GM23338 (cell line): ENCODE measurements around the gene GTF3C1. TPM values are rescaled to one million over a fixed set of nuclear protein-coding genes. Genes with fewer than 3 reads are reported as not detected.

Experiments
- ATAC-seq: fragments of 200-7000 bp; cut with Tn5 transposase; 3 replicates; pipeline ENCODE4 v1.9.1; 2020
- DNase-seq: peaks from one replicate; pipeline ENCODE4 v3.0.0-alpha.2; 2015; ENCODE audit warnings: low spot score
- H2AFZ ChIP-seq: fragments of 200-600 bp; sonication (generic); 2 replicates; pipeline ENCODE4 v1.8.0; 2016; ENCODE audit warnings: antibody characterized with exemption, mild to moderate bottlenecking, moderate library complexity
- H3F3A ChIP-seq: fragments of 200-600 bp; sonication (generic); replicated peaks from 2 replicates; pipeline ENCODE4 v1.8.0; 2017; ENCODE audit warnings: antibody characterized with exemption, mixed run types, low read depth
- H3K27ac ChIP-seq: fragments of 200-600 bp; sonication (generic); 2 replicates; pipeline ENCODE4 v1.6.1; 2016; ENCODE audit warnings: low read depth
- H3K27me3 ChIP-seq: fragments of 200-600 bp; sonication (generic); 2 replicates; pipeline ENCODE4 v1.8.0; 2016; ENCODE audit warnings: mild to moderate bottlenecking, mixed run types, moderate library complexity; ENCODE audit not compliant: insufficient read depth
- H3K36me3 ChIP-seq: fragments of 200-600 bp; sonication (generic); 2 replicates; pipeline ENCODE4 v1.8.0; 2016; ENCODE audit warnings: mild to moderate bottlenecking; ENCODE audit not compliant: insufficient read depth
- H3K4me1 ChIP-seq: fragments of 200-600 bp; sonication (generic); 2 replicates; pipeline ENCODE4 v1.8.0; 2016; ENCODE audit warnings: mild to moderate bottlenecking, moderate library complexity; ENCODE audit not compliant: insufficient read depth
- H3K4me2 ChIP-seq: fragments of 200-600 bp; sonication (generic); 2 replicates; pipeline ENCODE4 v1.7.1; 2017; ENCODE audit warnings: mixed run types
- H3K4me3 ChIP-seq: fragments of 200-600 bp; sonication (generic); 2 replicates; pipeline ENCODE4 v1.6.1; 2016; ENCODE audit warnings: mixed run types
- H3K79me2 ChIP-seq: fragments of 200-600 bp; sonication (generic); replicated peaks from 2 replicates; pipeline ENCODE4 v1.8.0; 2017; ENCODE audit warnings: mild to moderate bottlenecking; ENCODE audit not compliant: insufficient read depth
- H3K9me2 ChIP-seq: fragments of 200-600 bp; sonication (generic); 2 replicates; pipeline ENCODE4 v1.8.0; 2017; ENCODE audit not compliant: insufficient read depth
- H4K20me1 ChIP-seq: fragments of 200-600 bp; sonication (generic); replicated peaks from 2 replicates; pipeline ENCODE4 v1.8.0; 2017; ENCODE audit warnings: mild to moderate bottlenecking; ENCODE audit not compliant: insufficient read depth
- H3K27ac Mint-ChIP-seq: 2 replicates; pipeline ENCODE4 v1.8.0; 2020; ENCODE audit warnings: inconsistent platforms, mild to moderate bottlenecking, moderate library complexity, mixed read lengths
- H3K27me3 Mint-ChIP-seq: 3 replicates; pipeline ENCODE4 v1.8.0; 2022; ENCODE audit warnings: low read depth, mild to moderate bottlenecking, moderate library complexity, mixed read lengths, inconsistent platforms; ENCODE audit not compliant: insufficient read depth, poor library complexity
- H3K36me3 Mint-ChIP-seq: 3 replicates; pipeline ENCODE4 v1.8.0; 2021; ENCODE audit warnings: low read depth, mild to moderate bottlenecking, inconsistent platforms, moderate library complexity, mixed read lengths
- H3K4me1 Mint-ChIP-seq: 3 replicates; pipeline ENCODE4 v1.8.0; 2020; ENCODE audit warnings: mild to moderate bottlenecking, inconsistent platforms, mixed read lengths
- H3K4me3 Mint-ChIP-seq: 3 replicates; pipeline ENCODE4 v1.8.0; 2021; ENCODE audit warnings: moderate library complexity, mild to moderate bottlenecking, inconsistent platforms, mixed read lengths
- H3K9me3 Mint-ChIP-seq: 3 replicates; pipeline ENCODE4 v1.8.0; 2020; ENCODE audit warnings: moderate library complexity, mild to moderate bottlenecking, inconsistent platforms, mixed read lengths
- ETS1 ChIP-seq: IDR thresholded peaks from 2 replicates; pipeline ENCODE4 v1.6.1; 2016; ENCODE audit warnings: antibody characterized with exemption
- EZH2phosphoT487 ChIP-seq: fragments of 200-600 bp; sonication (generic); IDR thresholded peaks from one replicate; pipeline ENCODE4 v1.8.1; 2018; ENCODE audit warnings: antibody characterized with exemption; ENCODE audit not compliant: unreplicated experiment
- NANOG ChIP-seq: IDR thresholded peaks from 2 replicates; pipeline ENCODE4 v1.6.1; 2016; ENCODE audit warnings: antibody characterized with exemption, borderline replicate concordance
- POLR2AphosphoS5 ChIP-seq: IDR thresholded peaks from 2 replicates; pipeline ENCODE4 v1.6.1; 2016; ENCODE audit warnings: antibody characterized with exemption, low read depth
- REST ChIP-seq: IDR thresholded peaks from one replicate; pipeline ENCODE4 v1.6.1; 2018; ENCODE audit warnings: antibody characterized with exemption; ENCODE audit not compliant: unreplicated experiment
- ZNF114 ChIP-seq: fragments of 250-450 bp; sonication (Bioruptor Pico); IDR thresholded peaks from 2 replicates; pipeline ENCODE4 v1.5.0; 2020; ENCODE audit warnings: mild to moderate bottlenecking, moderate library complexity
- ZNF462 ChIP-seq: fragments of 250-450 bp; sonication (Bioruptor Pico); IDR thresholded peaks from 2 replicates; pipeline ENCODE4 v1.5.0; 2020; ENCODE audit warnings: mild to moderate bottlenecking, moderate library complexity
- polyA plus RNA-seq: library from polyadenylated mRNA; unstranded; fragments of >200 nt; fragmentation: Nextera tagmentation; extraction: Ambion mirVana; gene quantifications from 2 replicates; pipeline ENCODE4 v1.2.1, GENCODE V29; 2016
- total RNA-seq: library from RNA; depleted of rRNA; stranded (reverse); fragments of >200 nt; shearing (Covaris generic); gene quantifications from 2 replicates; pipeline ENCODE4 v1.2.3, GENCODE V29; 2014
- TF ChIP-seq, protein P1 (sequence below), 2 experiments: fragments of 200-600 bp in 1 of 2; sonication (generic) in 1 of 2; conservative IDR thresholded peaks; 2 replicates each; pipeline versions ENCODE4 v1.5.1 to v1.6.1; 2016 to 2017; ENCODE audit warnings: antibody characterized with exemption in 2 of 2, low read depth in 2 of 2, mild to moderate bottlenecking in 2 of 2, moderate library complexity in 1 of 2

The GTF3C1 gene
- total and polyA plus RNA-seq, 2 experiments from 2014 or later, result 78.5 to 138 TPM

DNA sequence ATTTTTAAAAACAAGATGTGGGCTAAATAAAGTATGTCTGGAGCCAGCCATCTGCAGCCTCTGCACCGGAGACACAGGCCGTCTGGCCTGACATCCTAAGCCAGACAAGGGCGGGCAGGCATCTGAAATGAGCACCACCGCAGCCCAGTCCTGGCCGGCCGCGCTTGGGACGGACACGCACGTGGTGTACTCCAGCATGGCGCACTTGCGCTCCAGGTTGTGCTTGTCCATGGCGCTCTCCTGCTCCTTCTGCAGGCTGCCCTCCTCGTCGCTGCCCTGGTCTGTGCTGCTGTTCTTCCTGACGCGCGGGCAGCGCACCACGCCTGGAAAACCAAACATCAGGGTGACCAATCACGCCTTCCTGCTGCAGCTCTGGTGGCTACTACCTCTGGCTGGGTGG lies 60.3 kb downstream of the GTF3C1 start:
- TF ChIP-seq EZH2phosphoT487 (no peak), REST (no peak), ETS1 (no peak), NANOG (no peak)
- Mint-ChIP-seq H3K27me3 (peaks cover 6% of the 10 kb centered on the region), H3K36me3 (peaks cover 84% of the 10 kb centered on the region), H3K9me3 (no peaks in the 10 kb centered on the region), H3K4me3 (no peak overlapping the region), H3K4me1 (no peaks in the 10 kb centered on the region), H3K27ac (no peak overlapping the region)
- Histone ChIP-seq H3K79me2 (no peaks in the 10 kb centered on the region), H3K4me1 (no peaks in the 10 kb centered on the region), H4K20me1 (no peaks in the 10 kb centered on the region; the same call in 1 of the 2 replicates), H3K27ac (no peak overlapping the region), H3K4me2 (no peak overlapping the region), H3K27me3 (no peaks in the 10 kb centered on the region), H3K9me2 (no peaks in the 10 kb centered on the region), H3F3A (no peaks in the 10 kb centered on the region), H3K4me3 (no peak overlapping the region), H2AFZ (no peak overlapping the region), H3K36me3 (peaks cover 30% of the 10 kb centered on the region; the same call in 1 of the 2 replicates)
- ATAC-seq, result no peak
- no peak for DNase-seq

- H3F3A ChIP-seq, result no peaks in the 10 kb centered on the region
- H3K9me3 Mint-ChIP-seq, result no peaks in the 10 kb centered on the region
- DNase-seq (no peak), ATAC-seq (no peak)
- no peaks in the 10 kb centered on the region for H3K79me2 ChIP-seq
- no peak overlapping the region for H3K27ac ChIP-seq
- no peak overlapping the region for H2AFZ ChIP-seq
- H3K27me3 Mint-ChIP-seq, result peaks cover 10% of the 10 kb centered on the region
- no peaks in the 10 kb centered on the region for H3K4me1 Mint-ChIP-seq
- 0 out of 2 replicates have a peak, but pooled peaks cover 3% of the 10 kb centered on the region for H4K20me1 ChIP-seq
- H3K4me1 ChIP-seq, result no peaks in the 10 kb centered on the region
- no peak overlapping the region for H3K4me3 ChIP-seq
- peaks cover 30% of the 10 kb centered on the region for H3K36me3 ChIP-seq
- H3K4me3 Mint-ChIP-seq, result no peak overlapping the region
- no peak overlapping the region for H3K27ac Mint-ChIP-seq
- H3K36me3 Mint-ChIP-seq, result peaks cover 88% of the 10 kb centered on the region
- no peaks in the 10 kb centered on the region for H3K9me2 ChIP-seq
- no peaks in the 10 kb centered on the region for H3K27me3 ChIP-seq
- H3K4me2 ChIP-seq, result no peak overlapping the region
- TF ChIP-seq ZNF462 (CRISPR knock-in tag) (no peak), POLR2AphosphoS5 (no peak), ETS1 (no peak), ZNF114 (CRISPR knock-in tag) (no peak), EZH2phosphoT487 (no peak)
- TF ChIP-seq, protein P1, sequence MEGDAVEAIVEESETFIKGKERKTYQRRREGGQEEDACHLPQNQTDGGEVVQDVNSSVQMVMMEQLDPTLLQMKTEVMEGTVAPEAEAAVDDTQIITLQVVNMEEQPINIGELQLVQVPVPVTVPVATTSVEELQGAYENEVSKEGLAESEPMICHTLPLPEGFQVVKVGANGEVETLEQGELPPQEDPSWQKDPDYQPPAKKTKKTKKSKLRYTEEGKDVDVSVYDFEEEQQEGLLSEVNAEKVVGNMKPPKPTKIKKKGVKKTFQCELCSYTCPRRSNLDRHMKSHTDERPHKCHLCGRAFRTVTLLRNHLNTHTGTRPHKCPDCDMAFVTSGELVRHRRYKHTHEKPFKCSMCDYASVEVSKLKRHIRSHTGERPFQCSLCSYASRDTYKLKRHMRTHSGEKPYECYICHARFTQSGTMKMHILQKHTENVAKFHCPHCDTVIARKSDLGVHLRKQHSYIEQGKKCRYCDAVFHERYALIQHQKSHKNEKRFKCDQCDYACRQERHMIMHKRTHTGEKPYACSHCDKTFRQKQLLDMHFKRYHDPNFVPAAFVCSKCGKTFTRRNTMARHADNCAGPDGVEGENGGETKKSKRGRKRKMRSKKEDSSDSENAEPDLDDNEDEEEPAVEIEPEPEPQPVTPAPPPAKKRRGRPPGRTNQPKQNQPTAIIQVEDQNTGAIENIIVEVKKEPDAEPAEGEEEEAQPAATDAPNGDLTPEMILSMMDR (conservative IDR thresholded peaks at IDR 0.05; ENCODE audit: low read depth in 2 of 2), result no peak
Observed at GRCh38 chr16:27486760-27487159, 63.0 kb downstream of the GTF3C1 start.
